ENCODE measurements around the gene MMP14. TPM values are rescaled to one million over a fixed set of nuclear protein-coding genes. Genes with fewer than 3 reads are reported as not detected.

Gene MMP14
- total RNA-seq, 3 donors from 2014 or later (not counting 1 experiment from before 2014, with no cell fraction given): 1.2 to 1.7 (median 1.4) TPM

DNA sequence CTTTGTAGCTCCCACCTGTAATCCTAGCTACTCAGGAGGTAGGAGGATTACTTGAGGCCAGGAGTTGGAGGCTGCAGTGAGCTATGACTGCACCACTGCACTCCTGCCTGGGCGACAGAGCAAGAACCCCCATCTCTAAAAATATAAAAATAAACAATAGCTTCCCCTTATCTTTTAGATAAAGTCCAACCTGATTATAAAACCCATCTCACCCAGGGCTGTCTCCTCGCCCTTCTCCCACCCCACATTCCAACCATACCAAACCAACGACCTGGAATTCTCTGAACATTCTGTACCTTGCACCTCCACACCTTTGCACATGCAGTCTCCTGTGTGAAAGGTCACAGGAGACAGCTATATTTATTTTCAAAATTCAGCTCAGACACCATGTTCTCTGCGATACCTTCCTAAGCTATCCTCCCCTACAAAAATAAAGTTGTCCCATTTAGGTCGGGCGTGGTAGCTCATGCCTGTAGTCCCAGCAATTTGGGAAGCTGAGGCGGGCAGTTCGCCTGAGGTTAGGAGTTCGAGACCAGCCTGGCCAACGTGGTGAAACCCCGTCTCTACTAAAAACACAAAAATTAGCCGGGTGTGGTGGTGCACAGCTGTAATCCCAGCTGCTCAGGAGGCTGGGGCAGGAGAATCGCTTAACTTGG lies 28.8 kb upstream of the MMP14 start:
- no peak overlapping the region for H3K27ac ChIP-seq (ENCODE audit: low read length)
- H3K36me3 ChIP-seq (ENCODE audit: control insufficient read depth, insufficient read depth, low read length): no peaks in the 10 kb centered on the region
- no peak overlapping the region for H3K27ac Mint-ChIP-seq
- no peaks in the 10 kb centered on the region for H3K4me1 Mint-ChIP-seq
- no peaks in the 10 kb centered on the region for H3K4me1 ChIP-seq (ENCODE audit: control insufficient read depth, insufficient read depth, low read length)
- ATAC-seq (no peak), DNase-seq (no peak)
- no peaks in the 10 kb centered on the region for H3K27me3 ChIP-seq (ENCODE audit: control insufficient read depth, insufficient read depth, low read length)
- H3K4me3 ChIP-seq (ENCODE audit: low read length): no peak overlapping the region
- no peaks in the 10 kb centered on the region for H3K36me3 Mint-ChIP-seq
- H3K4me3 Mint-ChIP-seq: no peak overlapping the region
- intact Hi-C loops (cut with micrococcal nuclease): no loop called here
- peaks cover 27 to 28% of the 10 kb centered on the region in 2 donors for H3K27me3 Mint-ChIP-seq (ENCODE audit: low read depth in 2 of 2)
- TF ChIP-seq, protein P1, sequence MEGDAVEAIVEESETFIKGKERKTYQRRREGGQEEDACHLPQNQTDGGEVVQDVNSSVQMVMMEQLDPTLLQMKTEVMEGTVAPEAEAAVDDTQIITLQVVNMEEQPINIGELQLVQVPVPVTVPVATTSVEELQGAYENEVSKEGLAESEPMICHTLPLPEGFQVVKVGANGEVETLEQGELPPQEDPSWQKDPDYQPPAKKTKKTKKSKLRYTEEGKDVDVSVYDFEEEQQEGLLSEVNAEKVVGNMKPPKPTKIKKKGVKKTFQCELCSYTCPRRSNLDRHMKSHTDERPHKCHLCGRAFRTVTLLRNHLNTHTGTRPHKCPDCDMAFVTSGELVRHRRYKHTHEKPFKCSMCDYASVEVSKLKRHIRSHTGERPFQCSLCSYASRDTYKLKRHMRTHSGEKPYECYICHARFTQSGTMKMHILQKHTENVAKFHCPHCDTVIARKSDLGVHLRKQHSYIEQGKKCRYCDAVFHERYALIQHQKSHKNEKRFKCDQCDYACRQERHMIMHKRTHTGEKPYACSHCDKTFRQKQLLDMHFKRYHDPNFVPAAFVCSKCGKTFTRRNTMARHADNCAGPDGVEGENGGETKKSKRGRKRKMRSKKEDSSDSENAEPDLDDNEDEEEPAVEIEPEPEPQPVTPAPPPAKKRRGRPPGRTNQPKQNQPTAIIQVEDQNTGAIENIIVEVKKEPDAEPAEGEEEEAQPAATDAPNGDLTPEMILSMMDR (IDR thresholded peaks at IDR 0.05): no peak
- 84% methylated on average over 13 of the region's 13 CpGs for WGBS (ENCODE audit: insufficient coverage)
- no peaks in the 10 kb centered on the region for H3K9me3 Mint-ChIP-seq
- no peaks in the 10 kb centered on the region for H3K9me3 ChIP-seq (ENCODE audit: control insufficient read depth, insufficient read depth, low read length)

DNA sequence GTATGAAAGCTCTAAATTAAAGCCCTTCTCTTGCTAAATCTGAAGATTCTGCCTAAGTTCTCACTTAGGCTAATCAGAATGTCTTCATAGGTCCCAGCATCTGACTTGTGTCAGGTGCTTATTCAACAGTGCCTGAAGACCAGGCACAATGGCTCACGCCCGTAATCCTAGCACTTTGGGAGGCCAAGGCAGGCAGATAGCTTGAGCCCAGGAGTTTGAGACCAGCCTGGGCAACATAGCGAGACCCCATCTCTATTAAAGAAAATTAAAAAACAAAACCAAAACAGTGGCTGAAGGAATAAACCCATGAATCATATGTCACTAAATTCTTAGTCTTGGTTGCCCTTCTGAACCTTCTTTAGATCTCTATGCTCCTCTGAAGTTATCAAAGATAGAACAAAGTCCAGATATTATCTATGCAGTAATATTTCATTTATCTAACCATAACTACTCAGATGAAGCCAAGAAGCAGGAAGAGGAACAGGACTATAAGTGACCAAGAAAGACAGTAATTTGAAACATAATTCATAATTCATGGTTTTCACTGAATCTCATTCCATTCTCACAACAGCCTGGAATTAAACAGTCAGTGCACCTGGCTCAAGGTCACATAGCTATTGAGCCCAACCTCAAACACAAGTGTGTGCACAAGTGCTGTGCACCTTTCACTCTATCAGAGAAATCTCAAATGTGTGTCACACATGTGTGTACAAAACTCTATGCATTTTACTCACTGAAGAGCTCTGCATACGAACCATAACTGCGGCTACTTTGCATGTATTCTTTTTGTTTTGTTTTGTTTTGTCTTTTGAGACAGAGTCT lies 27.8 kb upstream of the MMP14 start:
- intact Hi-C loops (cut with micrococcal nuclease): no loop called here
- no peak for ATAC-seq
- Histone ChIP-seq H3K4me1 (ENCODE audit: control insufficient read depth, insufficient read depth, low read length) (peaks cover 7% of the 10 kb centered on the region), H3K9me3 (ENCODE audit: control insufficient read depth, insufficient read depth, low read length) (no peaks in the 10 kb centered on the region), H3K27ac (ENCODE audit: low read length) (no peak overlapping the region), H3K27me3 (ENCODE audit: control insufficient read depth, insufficient read depth, low read length) (no peaks in the 10 kb centered on the region), H3K36me3 (ENCODE audit: control insufficient read depth, insufficient read depth, low read length) (no peaks in the 10 kb centered on the region), H3K4me3 (ENCODE audit: low read length) (no peak overlapping the region)
- Mint-ChIP-seq H3K4me1 (no peaks in the 10 kb centered on the region), H3K36me3 (no peaks in the 10 kb centered on the region), H3K4me3 (no peak overlapping the region), H3K27me3 (ENCODE audit: low read depth in 2 of 2) (peaks cover 17 to 24% of the 10 kb centered on the region in 2 donors), H3K27ac (no peak overlapping the region), H3K9me3 (no peaks in the 10 kb centered on the region)
- 88% methylated on average over 5 of the region's 5 CpGs for WGBS (ENCODE audit: insufficient coverage)
- no peak for DNase-seq
- TF ChIP-seq, protein P1 (IDR thresholded peaks at IDR 0.05): no peak

DNA sequence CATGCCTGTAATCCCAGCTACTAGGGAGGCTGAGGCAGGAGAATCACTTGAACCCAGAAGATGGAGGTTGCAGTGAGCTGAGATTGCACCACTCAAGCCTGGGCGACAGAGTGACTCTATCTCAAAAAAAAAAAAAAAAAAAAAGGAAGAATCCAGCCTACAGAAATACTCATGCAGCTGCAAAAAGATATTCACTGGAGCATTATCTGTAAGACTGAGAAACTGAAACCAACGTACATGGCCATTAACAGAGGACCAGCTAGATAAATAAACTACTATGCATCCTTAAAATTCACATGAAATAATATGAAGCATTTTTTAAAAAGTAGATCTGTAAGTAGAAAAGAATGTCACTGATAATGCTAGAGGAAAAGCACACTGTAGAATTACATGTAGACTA lies 24.7 kb upstream of the MMP14 start:
- DNase-seq: no peak
- H3K27me3 ChIP-seq (ENCODE audit: control insufficient read depth, insufficient read depth, low read length): no peaks in the 10 kb centered on the region
- ATAC-seq: no peak
- no peaks in the 10 kb centered on the region for H3K9me3 ChIP-seq (ENCODE audit: control insufficient read depth, insufficient read depth, low read length)
- intact Hi-C loops (cut with micrococcal nuclease): no loop called here
- TF ChIP-seq, protein P1 (IDR thresholded peaks at IDR 0.05): no peak
- Mint-ChIP-seq H3K36me3 (no peaks in the 10 kb centered on the region), H3K9me3 (no peaks in the 10 kb centered on the region), H3K4me1 (no peaks in the 10 kb centered on the region), H3K27me3 (ENCODE audit: low read depth in 2 of 2) (peaks cover 8 to 14% of the 10 kb centered on the region in 2 donors), H3K27ac (no peak overlapping the region), H3K4me3 (no peak overlapping the region)
- no peaks in the 10 kb centered on the region for H3K36me3 ChIP-seq (ENCODE audit: control insufficient read depth, insufficient read depth, low read length)
- H3K4me3 ChIP-seq (ENCODE audit: low read length): no peak overlapping the region
- H3K4me1 ChIP-seq (ENCODE audit: control insufficient read depth, insufficient read depth, low read length): peaks cover 15% of the 10 kb centered on the region
- WGBS (ENCODE audit: insufficient coverage): 58% methylated on average over 2 of the region's 2 CpGs
- H3K27ac ChIP-seq (ENCODE audit: low read length): no peak overlapping the region

Measured in natural killer cell (primary cell).